K562 (cell line): ENCODE measurements around the gene ZNF462. TPM values are rescaled to one million over a fixed set of nuclear protein-coding genes. Genes with fewer than 3 reads are reported as not detected.

Experiments
- ATAC-seq: fragments of 200-7000 bp; cut with Tn5 transposase; 3 replicates; pipeline ENCODE4 v1.9.1; 2020; ENCODE audit warnings: moderate library complexity
- BruUV-seq: library from RNA; stranded (reverse); fragments of 400-500 nt; replicated peaks from 2 replicates; lab custom pipeline; 2021; lab: Mats Ljungman, UMichigan
- CTCF ChIA-PET: fragments of 300-600 bp; formaldehyde crosslinking; extraction: SDS; loops from one replicate; lab custom pipeline; 2021; ENCODE audit warnings: low intra/inter-chr PET ratio; lab: Yijun Ruan, JAX
- POLR2A ChIA-PET: fragments of 300-600, 350-650 bp; sonication (Branson Sonifier 250); formaldehyde crosslinking; extraction: SDS; loops from one replicate; lab custom pipeline; 2021; ENCODE audit warnings: antibody characterized with exemption, inconsistent platforms; lab: Yijun Ruan, JAX
- DNase-seq, 4 experiments: peaks; one replicate each; pipeline versions ENCODE4 v3.0.0 to v3.0.0-alpha.2; 2011 to 2018; ENCODE audit warnings: low spot score in 3 of 4, mixed read lengths in 3 of 4; ENCODE audit errors: extremely low read depth in 1 of 4
- FAIRE-seq: peaks from 2 replicates; lab custom pipeline; 2011; peaks lifted over from hg19 to GRCh38; lab: Jason Lieb, UNC
- H2AFZ ChIP-seq: 2 replicates; pipeline ENCODE4 v1.6.0; 2011; ENCODE audit warnings: low read depth, low read length, control low read depth, inconsistent platforms
- H3K27ac ChIP-seq: fragments of 200-600 bp; 3 replicates; pipeline ENCODE4 v1.8.0; 2011; ENCODE audit warnings: low read depth, mild to moderate bottlenecking, control low read depth, inconsistent platforms, low read length, moderate library complexity, mixed read lengths; ENCODE audit errors: extremely low read depth
- H3K27me3 ChIP-seq, 2 experiments: fragments of 300-600 bp in 1 of 2; 2 replicates in 1 of 2; 3 replicates in 1 of 2; pipeline versions ENCODE4 v1.6.0 to v1.8.0; 2011; ENCODE audit warnings: inconsistent platforms in 2 of 2, low read length in 2 of 2, mild to moderate bottlenecking in 1 of 2, mixed read lengths in 1 of 2, moderate library complexity in 1 of 2; ENCODE audit not compliant: control insufficient read depth in 2 of 2, insufficient read depth in 2 of 2
- H3K36me3 ChIP-seq: fragments of 300-600 bp; 3 replicates; pipeline ENCODE4 v1.8.0; 2011; ENCODE audit warnings: mild to moderate bottlenecking, low read length, inconsistent platforms; ENCODE audit not compliant: control insufficient read depth, insufficient read depth
- H3K4me1 ChIP-seq, 2 experiments: fragments of 200-600 bp in 1 of 2; replicated peaks in 1 of 2; 2 replicates in 1 of 2; 3 replicates in 1 of 2; pipeline versions ENCODE4 v1.5.1 to v1.8.0; 2011; ENCODE audit warnings: inconsistent platforms in 2 of 2, low read length in 2 of 2, mild to moderate bottlenecking in 1 of 2, mixed read lengths in 1 of 2, moderate library complexity in 1 of 2; ENCODE audit not compliant: control insufficient read depth in 2 of 2, insufficient read depth in 2 of 2
- H3K4me2 ChIP-seq: 2 replicates; pipeline ENCODE4 v1.6.1; 2011; ENCODE audit warnings: low read length, control low read depth, inconsistent platforms, mixed read lengths; ENCODE audit not compliant: insufficient read depth
- H3K4me3 ChIP-seq: fragments of 200-600 bp; sonication (generic), shearing (Covaris generic); 2 replicates; pipeline ENCODE4 v1.5.1; 2016; ENCODE audit warnings: control low read depth, inconsistent platforms
- H3K79me2 ChIP-seq: fragments of 200-600 bp; 3 replicates; pipeline ENCODE4 v1.8.0; 2011; ENCODE audit warnings: low read length, inconsistent platforms; ENCODE audit not compliant: control insufficient read depth, insufficient read depth
- H3K9ac ChIP-seq, 2 experiments: 2 replicates each; pipeline versions ENCODE4 v1.6.0 to v1.6.1; 2011; ENCODE audit warnings: low read depth in 2 of 2, low read length in 2 of 2, control low read depth in 1 of 2, inconsistent platforms in 1 of 2, mild to moderate bottlenecking in 1 of 2, mixed read lengths in 1 of 2; ENCODE audit not compliant: insufficient read depth in 1 of 2
- H3K9me1 ChIP-seq: one replicate; pipeline ENCODE4 v1.6.0; 2011; ENCODE audit warnings: inconsistent platforms, mild to moderate bottlenecking, low read length, moderate library complexity; ENCODE audit not compliant: control insufficient read depth, insufficient read depth
- H3K9me3 ChIP-seq: replicated peaks from 2 replicates; pipeline ENCODE4 v1.5.1; 2011; ENCODE audit warnings: low read depth, low read length, inconsistent platforms; ENCODE audit not compliant: control insufficient read depth, insufficient read depth
- H4K20me1 ChIP-seq: replicated peaks from 2 replicates; pipeline ENCODE4 v1.6.1; 2011; ENCODE audit warnings: low read length, inconsistent platforms, mixed read lengths; ENCODE audit not compliant: control insufficient read depth, insufficient read depth
- E2F6 ChIP-seq, 2 experiments: IDR thresholded peaks; 2 replicates each; pipeline ENCODE4 v1.6.1; 2011; ENCODE audit warnings: borderline replicate concordance in 1 of 2, control low read depth in 1 of 2, low read depth in 1 of 2, low read length in 1 of 2, mild to moderate bottlenecking in 1 of 2, mixed read lengths in 1 of 2, moderate library complexity in 1 of 2; ENCODE audit not compliant: insufficient read depth in 1 of 2, insufficient read length in 1 of 2, poor library complexity in 1 of 2, severe bottlenecking in 1 of 2; ENCODE audit errors: extremely low read depth in 1 of 2
- GTF2E2 ChIP-seq: fragments of 200-800 bp; sonication (Bioruptor generic); IDR thresholded peaks from 2 replicates; pipeline ENCODE4 v1.6.1; 2016; ENCODE audit warnings: missing genetic modification characterization, missing compliant biosample characterization
- GTF2F1 ChIP-seq: IDR thresholded peaks from 2 replicates; pipeline ENCODE4 v1.6.1; 2011; ENCODE audit warnings: low read depth, low read length, improper control_type of control experiment
- HSF4 ChIP-seq: fragments of 250-450 bp; sonication (Bioruptor Pico); IDR thresholded peaks from 2 replicates; pipeline ENCODE4 v2.1.2; 2022; ENCODE audit warnings: mild to moderate bottlenecking, moderate library complexity, borderline replicate concordance
- KDM5B ChIP-seq: fragments of 200-600 bp; sonication (generic); IDR thresholded peaks from 2 replicates; pipeline ENCODE4 v1.6.1; 2012; ENCODE audit warnings: low read depth, mild to moderate bottlenecking, moderate library complexity, low read length, control low read depth, inconsistent platforms; ENCODE audit not compliant: insufficient replicate concordance
- NBN ChIP-seq: fragments of 450-650 bp; IDR thresholded peaks from 2 replicates; pipeline ENCODE4 v1.6.1; 2016; ENCODE audit warnings: low read depth, mild to moderate bottlenecking
- NFRKB ChIP-seq: fragments of 450-650 bp; IDR thresholded peaks from 2 replicates; pipeline ENCODE4 v1.6.1; 2016; ENCODE audit warnings: low read depth
- RAD21 ChIP-seq, 2 experiments: fragments of 250-450 bp in 1 of 2; fragments of 450-650 bp in 1 of 2; sonication (Bioruptor Pico) in 1 of 2; formaldehyde crosslinking in 1 of 2; IDR thresholded peaks in 1 of 2; conservative IDR thresholded peaks in 1 of 2; 2 replicates each; pipeline versions ENCODE4 v1.4.0 to v1.8.0; 2020 to 2022; ENCODE audit warnings: mild to moderate bottlenecking in 2 of 2, moderate library complexity in 1 of 2
- STAT5B ChIP-seq: fragments of 250-450 bp; sonication (Bioruptor Pico); IDR thresholded peaks from 2 replicates; pipeline ENCODE4 v1.8.0; 2021; ENCODE audit warnings: mild to moderate bottlenecking, inconsistent platforms
- ZNF57 ChIP-seq: fragments of 450-650 bp; formaldehyde crosslinking; IDR thresholded peaks from 2 replicates; pipeline ENCODE4 v1.4.0; 2020; ENCODE audit warnings: mild to moderate bottlenecking, moderate library complexity
- WGBS: fragments of 100-300 bp; shearing (Covaris generic); methylation state at CpG from one replicate; pipeline ENCODE4 v1.1.6; 2016; ENCODE audit warnings: low coverage, mixed read lengths; ENCODE audit not compliant: insufficient coverage; ENCODE audit errors: missing lambda C conversion rate; 5-methylcytosine and 5-hydroxymethylcytosine counted together
- in situ Hi-C: fragments of 300-500 bp; cut with MboI; formaldehyde crosslinking; loops from 4 replicates; pipeline ENCODE4 v1.15.0; 2018; ENCODE audit warnings: inconsistent platforms, mixed read lengths
- intact Hi-C: fragments of 100-400 bp; cut with micrococcal nuclease; formaldehyde crosslinking; loops from 2 replicates; pipeline ENCODE4 v1.14.2; 2022
- polyA plus RNA-seq, 8 experiments: library from polyadenylated mRNA; depleted of rRNA in 4 of 8; stranded (reverse) in 5 of 8; unstranded in 3 of 8; fragments of >200 nt; fragmentation: Nextera tagmentation in 2 of 8; fragmentation: Illumina TruSeq in 1 of 8; extraction: Ambion mirVana in 2 of 8; extraction: Trizol in 1 of 8; gene quantifications; 2 replicates each; pipeline versions ENCODE4 v1.2.1 to v1.2.3, GENCODE V29; 2011 to 2014; ENCODE audit warnings: inconsistent platforms in 1 of 8, missing spikeins in 1 of 8
- total RNA-seq, 7 experiments: library from RNA; depleted of rRNA in 6 of 7; stranded (reverse); fragments of >200 nt in 6 of 7; fragmentation: Illumina TruSeq in 2 of 7; extraction: Trizol in 2 of 7; gene quantifications; 2 replicates each; pipeline versions ENCODE4 v1.2.1 to v1.2.3, GENCODE V29; 2011 to 2021; ENCODE audit warnings: low replicate concordance in 1 of 7

ZNF462 gene
- total and polyA plus RNA-seq, 9 of the 15 experiments (the other 6 are each of a cell fraction or from before 2014, with no cell fraction given): 0.20 TPM; not detected in 8

DNA sequence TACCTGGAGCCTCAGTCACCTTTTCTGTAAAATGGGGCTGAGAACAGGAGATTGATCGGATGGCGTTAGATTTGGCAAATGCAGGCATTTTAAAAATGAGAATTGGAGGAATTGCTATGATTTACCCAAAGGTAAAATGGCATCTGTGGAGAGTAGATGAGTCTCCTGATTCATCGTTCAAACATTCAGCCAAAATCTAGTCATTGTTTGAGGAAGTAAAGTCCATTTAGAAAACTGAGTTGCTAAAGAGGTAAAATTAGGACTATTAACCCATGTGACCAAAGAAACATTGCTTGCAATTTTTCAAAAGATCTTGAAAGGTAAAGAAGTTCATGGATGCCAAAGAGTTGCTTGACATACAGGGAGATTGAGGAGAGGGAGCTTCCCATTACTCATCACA is 69.7 kb downstream of the ZNF462 start:
- no peak for TF ChIP-seq STAT5B
- TF ChIP-seq KDM5B: no peak
- no peak for TF ChIP-seq ZNF57 (CRISPR knock-in tag)
- no peak for TF ChIP-seq NFRKB
- TF ChIP-seq E2F6 (IDR thresholded peaks at IDR 0.05; ENCODE audit: borderline replicate concordance in 1 of 2, extremely low read depth in 1 of 2, insufficient read depth in 1 of 2, insufficient read length in 1 of 2, low read depth in 1 of 2, low read length in 1 of 2, poor library complexity in 1 of 2, severe bottlenecking in 1 of 2): no peak
- TF ChIP-seq GTF2F1: no peak
- TF ChIP-seq HSF4 (CRISPR knock-in tag): no peak
- TF ChIP-seq GTF2E2: no peak
- no peak for TF ChIP-seq NBN
- TF ChIP-seq RAD21 (CRISPR knock-in tag; conservative IDR thresholded peaks at IDR 0.05 in 1 of 2, IDR thresholded peaks at IDR 0.05 in 1 of 2): no peak
- no peak overlapping the region for H3K4me3 ChIP-seq
- no peak overlapping the region for H3K9ac ChIP-seq
- ATAC-seq (no peak), FAIRE-seq (no peak), DNase-seq (no peak)
- BruUV-seq: no TSS peak
- no peak overlapping the region for H2AFZ ChIP-seq
- no peaks in the 10 kb centered on the region; a peak in 1 of 5 replicates for H3K27me3 ChIP-seq
- no peak overlapping the region for H3K27ac ChIP-seq
- no peak overlapping the region for H3K4me2 ChIP-seq
- WGBS: 0% methylated on average over 3 of the region's 3 CpGs
- H3K9me3 ChIP-seq: no peaks in the 10 kb centered on the region
- no peaks in the 10 kb centered on the region for H4K20me1 ChIP-seq
- H3K4me1 ChIP-seq: no peaks in the 10 kb centered on the region
- no peaks in the 10 kb centered on the region for H3K9me1 ChIP-seq
- intact Hi-C loops: no loop called here
- H3K36me3 ChIP-seq: no peaks in the 10 kb centered on the region
- in situ Hi-C loops: no loop called here
- POLR2A ChIA-PET: no interaction called here
- no peaks in the 10 kb centered on the region for H3K79me2 ChIP-seq
- CTCF ChIA-PET: no interaction called here
